GM19397 (cell line): ENCODE results near the gene ACSL6.

Experiments used
- ATAC-seq: cut with Tn5 transposase; IDR thresholded peaks from one replicate; pipeline ENCODE4 v1.9.1; 2021; ENCODE audit warnings: mild to moderate bottlenecking, moderate library complexity; ENCODE audit not compliant: unreplicated experiment

Gene ACSL6, protein sequence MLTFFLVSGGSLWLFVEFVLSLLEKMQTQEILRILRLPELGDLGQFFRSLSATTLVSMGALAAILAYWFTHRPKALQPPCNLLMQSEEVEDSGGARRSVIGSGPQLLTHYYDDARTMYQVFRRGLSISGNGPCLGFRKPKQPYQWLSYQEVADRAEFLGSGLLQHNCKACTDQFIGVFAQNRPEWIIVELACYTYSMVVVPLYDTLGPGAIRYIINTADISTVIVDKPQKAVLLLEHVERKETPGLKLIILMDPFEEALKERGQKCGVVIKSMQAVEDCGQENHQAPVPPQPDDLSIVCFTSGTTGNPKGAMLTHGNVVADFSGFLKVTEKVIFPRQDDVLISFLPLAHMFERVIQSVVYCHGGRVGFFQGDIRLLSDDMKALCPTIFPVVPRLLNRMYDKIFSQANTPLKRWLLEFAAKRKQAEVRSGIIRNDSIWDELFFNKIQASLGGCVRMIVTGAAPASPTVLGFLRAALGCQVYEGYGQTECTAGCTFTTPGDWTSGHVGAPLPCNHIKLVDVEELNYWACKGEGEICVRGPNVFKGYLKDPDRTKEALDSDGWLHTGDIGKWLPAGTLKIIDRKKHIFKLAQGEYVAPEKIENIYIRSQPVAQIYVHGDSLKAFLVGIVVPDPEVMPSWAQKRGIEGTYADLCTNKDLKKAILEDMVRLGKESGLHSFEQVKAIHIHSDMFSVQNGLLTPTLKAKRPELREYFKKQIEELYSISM

DNA sequence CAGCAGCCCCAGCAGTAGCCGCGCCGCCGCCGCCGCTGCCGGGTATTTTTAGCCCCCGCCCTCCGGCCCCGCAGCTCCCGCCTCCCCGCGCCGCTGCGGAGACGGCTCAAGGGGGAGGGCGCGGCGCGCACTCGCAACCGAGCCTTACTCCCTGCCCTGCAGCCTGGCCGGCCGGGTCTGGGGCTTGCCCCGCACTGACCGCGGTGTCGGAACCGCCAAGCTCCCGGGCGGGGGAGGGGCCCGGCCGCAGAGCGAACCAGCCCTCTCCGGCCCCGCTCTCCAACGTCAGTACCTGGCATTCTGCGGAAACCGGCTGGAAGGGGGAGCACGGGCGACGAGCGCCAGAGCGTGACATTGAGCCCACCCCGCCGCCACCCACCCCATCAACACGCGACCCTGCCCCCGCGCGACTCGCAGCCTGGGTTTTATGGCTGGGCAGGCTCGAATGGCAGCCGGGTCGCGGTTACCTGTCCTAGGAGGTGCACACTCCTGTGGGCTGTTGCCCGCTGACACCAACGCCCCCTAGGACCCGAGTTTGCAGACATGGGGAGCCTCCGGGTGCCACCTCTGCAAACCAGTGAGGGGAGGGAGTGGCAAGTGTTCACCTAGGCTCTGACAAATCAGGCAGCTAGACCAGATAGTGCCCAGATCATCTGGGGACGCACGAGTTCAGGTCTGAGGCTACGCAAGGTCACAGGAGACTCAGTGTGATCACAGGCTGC, at the start of gene ACSL6:
Gene ACSL6, minus strand, starts transcription at position 37 of the 722 bp plus-strand sequence. CDS start 105 bp downstream, outside the sequence.
- ATAC-seq, result no peak

DNA sequence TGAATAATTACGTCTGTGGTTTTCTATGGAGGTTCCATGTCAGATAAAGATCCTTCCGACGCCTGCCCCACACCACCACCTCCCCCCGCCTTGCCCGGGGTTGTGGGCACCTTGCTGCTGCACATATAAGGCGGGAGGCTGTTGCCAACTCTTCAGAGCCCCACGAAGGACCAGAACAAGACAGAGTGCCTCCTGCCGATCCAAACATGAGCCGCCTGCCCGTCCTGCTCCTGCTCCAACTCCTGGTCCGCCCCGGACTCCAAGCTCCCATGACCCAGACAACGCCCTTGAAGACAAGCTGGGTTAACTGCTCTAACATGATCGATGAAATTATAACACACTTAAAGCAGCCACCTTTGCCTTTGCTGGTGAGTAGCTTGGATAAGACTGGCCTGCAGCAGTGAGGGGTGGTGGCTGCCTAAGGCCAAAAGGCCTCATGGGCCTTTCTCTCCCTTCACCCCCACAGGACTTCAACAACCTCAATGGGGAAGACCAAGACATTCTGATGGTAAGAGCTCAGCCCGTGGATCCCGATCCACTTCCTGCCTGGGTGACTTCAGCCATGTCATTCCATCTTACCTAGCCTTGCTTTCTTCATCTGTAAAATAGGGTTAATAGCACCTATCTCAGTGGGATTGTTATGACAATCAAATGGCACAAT, 49.2 kb upstream of the ACSL6 start, which contains the start of gene IL3:
Gene IL3, plus strand, starts transcription at position 155 of the 661 bp plus-strand sequence. Its CDS starts 52 bp downstream, at position 207.
- ATAC-seq, result no peak

DNA sequence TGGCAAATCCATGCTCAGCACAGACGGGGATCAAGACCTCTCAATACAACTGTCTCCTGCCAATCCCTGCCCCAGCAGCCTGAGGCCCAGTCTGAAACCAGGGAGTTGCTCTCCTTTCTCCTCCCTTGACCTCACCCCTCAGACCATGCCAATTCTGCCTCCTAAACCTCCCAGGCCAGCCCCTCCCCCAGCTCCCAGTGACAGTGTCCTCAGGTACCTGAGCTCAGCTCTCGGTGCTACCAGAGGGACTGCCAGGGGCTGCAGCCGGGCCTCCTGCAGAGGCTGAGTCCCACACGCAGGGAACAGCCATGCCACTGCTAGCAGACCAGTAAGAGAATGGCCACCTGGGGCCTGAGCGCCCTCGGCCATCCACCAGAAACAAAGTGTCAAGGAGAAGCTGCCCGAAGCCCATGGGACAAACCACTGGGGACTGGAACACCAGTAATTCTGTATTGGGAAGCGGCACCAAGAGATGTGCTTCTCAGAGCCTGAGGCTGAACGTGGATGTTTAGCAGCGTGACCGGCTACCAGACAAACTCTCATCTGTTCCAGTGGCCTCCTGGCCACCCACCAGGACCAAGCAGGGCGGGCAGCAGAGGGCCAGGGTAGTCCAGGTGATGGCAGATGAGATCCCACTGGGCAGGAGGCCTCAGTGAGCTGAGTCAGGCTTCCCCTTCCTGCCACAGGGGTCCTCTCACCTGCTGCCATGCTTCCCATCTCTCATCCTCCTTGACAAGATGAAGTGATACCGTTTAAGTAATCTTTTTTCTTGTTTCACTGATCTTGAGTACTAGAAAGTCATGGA, 48.4 kb upstream of the ACSL6 start:
- ATAC-seq, result no peak

DNA sequence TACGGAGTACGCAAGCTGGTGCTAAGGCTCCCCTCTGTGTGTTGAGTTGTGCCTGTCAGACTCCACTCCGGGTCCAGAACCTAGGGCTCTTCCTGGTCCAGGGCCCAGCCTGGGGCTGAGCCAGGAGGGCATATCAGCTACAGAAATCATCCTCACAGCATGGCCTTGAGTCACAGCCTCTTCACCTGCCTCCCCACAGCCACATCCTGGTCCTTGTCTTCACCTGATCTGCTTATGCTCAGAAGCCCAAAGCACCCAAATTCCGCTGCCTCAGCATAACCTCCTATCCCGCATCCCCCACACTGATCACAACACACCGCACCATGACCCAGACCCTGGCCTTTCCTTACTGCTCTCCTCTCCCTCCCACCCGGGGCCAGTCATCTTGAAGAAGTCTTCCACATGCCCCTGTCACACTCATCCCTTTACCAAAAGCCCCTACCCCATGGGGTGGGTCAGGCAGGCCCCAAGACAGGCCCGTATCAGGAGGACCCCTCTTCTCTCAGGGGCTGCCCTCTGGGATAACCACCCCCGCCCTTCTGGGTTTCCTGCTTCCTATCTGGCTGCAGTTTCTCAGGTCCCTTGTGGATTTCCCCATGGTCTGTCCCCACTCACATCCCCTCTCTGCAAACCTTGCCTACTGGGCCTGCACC, 47.7 kb upstream of the ACSL6 start:
- ATAC-seq, result no peak

DNA sequence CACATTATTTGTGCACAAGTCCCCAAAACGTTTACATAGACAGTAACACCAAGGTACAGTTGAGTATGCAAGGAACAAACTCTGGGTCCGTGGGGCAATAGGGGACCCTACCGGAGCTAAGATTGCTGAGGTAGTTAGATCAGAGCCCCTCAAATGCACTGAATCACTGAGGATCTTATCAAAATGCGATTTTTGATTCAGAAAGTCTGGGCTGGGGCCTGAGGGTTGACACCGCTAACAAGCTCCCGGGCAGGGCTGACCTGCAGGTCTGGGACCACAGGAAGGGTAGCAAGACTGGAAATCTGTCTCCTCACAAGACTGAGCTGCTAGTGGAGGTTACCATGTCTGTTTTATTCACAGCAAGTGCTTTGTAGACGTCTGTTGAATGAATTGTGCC, 47.2 kb upstream of the ACSL6 start:
- no peak for ATAC-seq

DNA sequence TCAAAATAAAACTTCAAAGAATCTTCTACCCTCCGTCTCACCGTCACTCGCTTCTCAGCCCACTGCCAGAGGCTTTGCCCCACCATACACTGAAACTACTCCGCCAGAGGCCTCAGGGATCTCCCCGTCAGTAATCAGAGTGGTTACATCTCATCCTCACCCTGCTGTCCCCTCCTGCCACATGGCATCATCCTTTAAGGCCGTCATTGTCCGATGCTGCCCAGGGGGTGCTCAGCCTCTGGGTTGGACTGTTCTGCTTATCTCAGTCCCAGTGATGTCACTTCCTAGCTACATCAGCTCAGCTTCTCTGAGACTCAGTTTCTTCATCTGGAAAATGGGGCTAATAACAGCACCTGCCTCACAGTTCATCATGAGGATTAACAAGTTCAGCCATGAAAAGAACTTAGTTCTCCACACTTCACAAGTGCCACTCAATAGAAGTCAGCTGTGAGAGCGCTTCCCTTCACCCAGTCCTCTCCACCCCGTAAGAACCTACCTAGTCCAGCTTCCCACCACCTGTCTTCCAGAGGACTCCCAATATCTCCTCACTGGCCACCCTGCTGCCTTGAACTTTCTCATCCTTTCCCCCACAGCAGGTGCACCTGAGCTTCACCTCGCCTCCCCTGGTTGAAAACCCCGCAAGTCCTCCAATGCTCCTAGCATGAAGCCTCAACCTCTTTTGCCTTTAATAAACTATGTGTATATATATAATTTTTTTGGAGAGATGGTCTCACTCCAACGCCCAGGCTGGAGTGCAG, 46.2 kb upstream of the ACSL6 start:
- no peak for ATAC-seq

DNA sequence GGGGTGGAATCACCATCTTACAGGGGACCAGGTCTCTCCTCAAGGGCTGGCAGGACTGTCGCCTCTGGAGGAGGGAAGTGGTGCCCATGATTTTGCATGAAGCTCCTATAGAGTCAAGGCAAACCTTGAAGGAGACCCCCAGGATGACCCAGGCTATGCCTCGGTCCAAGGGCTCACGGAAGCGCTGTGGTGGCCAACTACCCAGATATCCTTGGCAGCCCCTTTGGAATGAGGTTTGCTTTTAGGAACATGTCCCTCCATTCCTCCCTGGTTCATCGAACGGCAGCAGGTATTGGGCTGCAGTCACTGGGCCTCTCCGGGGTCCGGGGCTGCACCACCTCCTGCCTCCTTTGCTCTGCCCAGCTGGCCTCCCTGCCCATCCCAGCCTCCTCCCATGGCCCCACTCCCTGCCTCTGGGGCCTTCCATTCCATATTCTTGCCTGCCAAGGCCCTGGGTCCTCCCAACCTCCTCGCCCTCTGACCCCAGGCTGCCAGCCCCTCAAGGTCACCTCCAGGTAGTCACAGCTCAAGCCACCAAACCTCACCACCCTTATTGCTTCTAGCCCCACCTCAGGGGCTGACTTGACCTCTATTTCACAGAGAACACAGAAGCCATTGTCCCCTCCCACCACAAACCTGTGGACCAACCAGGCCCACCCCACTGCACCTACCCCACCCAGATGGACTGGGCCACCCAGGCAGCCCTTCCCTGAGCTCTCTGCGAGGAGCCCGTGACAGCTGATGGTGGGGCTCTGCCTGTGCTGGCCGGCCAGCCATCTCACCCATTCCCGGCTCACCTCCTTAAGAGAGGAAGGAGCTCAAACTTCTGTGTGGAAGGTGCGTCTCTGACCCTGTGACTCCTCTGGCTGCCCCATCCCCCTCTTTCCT, 45.4 kb upstream of the ACSL6 start:
- ATAC-seq, result no peak

DNA sequence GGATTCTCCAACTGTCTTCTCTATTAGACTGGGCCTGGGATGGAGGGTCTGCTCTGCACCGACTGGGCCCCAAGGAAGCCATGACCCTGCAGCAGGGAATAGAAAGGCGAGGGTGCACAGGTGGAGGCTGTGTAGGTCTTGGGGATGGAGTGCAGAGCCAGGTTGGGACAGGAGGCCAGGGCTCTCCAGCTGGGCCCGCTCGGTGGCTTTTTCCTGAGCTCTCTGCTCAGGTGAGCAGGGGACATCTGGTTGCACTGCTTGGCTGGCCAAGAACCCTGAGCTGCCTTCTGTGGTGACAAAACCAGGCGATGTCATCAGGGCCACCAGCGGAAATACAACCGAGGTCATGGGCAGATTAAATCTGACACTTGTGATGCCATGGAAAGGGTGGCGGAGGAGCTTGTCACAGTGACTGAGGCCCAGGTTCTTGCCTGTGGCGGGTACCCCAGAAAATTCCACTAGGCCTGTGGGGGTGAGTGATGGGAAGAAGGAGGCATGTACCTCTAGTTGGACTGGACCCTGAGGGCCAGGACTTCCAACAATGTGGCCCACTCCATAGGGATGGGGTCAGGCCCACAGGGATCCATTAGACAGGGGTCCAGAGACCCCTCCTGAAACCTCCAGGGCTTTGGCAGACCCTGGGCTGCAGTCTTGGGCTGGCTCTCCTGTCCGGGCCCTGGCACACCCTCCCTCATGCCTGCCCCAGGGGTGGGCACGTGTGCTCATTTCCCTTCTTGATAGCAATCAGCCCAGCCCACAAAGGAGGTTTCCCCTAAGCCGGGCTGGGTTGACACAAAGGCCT, 44.6 kb upstream of the ACSL6 start:
- ATAC-seq, result no peak

DNA sequence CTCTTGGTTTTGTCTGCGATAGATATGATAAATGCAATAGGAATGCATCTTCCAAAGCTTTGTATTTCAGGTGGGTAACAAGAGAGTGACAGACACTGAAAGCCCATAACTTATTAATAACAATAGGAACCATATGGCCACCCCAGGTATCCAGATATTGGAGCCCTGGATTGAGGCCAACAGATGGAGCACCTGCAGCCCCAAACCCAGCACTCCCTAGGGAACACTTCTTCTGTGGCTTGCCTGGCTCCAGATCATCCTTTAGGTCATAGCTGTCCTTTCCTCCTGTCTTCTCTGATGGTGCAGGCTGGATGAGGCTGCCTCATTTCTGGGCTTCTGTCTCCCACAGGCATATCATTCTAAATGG, 44.0 kb upstream of the ACSL6 start:
- ATAC-seq, result no peak

DNA sequence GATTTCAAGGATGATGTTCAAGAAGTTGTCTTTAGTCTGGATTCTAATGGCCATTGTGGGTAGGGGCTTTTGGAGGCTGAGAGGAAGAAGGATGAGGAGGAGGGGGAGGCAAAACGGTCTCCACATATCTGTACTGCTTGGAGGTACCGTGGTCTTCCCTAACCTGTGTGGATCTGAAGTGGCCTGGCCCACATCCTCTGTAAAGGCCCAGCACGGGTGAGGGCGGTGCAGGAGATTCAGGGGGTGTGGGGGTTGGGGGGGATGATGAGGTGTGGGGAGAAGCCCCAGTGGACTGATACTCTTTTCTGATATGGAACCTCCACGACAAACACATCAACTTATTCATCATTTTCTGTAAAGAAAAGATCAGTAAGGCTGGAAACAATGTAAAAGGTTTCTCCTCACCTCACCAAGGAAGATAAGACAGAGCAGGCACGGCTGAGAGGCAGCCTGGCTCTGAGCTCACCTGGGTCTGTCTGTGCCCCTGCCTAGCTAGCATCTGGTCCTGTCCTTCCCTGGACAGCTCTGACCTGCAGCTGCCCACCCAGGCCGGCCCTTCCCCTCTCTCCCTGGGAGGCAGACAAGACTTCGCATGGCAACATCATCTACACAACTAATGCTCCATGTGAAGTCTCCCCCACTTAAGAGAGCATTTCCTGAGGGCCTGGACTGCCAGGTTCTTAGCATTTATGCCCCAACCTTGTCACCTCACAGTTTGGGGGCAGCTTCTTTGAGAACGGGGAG, 43.4 kb upstream of the ACSL6 start:
- no peak for ATAC-seq

DNA sequence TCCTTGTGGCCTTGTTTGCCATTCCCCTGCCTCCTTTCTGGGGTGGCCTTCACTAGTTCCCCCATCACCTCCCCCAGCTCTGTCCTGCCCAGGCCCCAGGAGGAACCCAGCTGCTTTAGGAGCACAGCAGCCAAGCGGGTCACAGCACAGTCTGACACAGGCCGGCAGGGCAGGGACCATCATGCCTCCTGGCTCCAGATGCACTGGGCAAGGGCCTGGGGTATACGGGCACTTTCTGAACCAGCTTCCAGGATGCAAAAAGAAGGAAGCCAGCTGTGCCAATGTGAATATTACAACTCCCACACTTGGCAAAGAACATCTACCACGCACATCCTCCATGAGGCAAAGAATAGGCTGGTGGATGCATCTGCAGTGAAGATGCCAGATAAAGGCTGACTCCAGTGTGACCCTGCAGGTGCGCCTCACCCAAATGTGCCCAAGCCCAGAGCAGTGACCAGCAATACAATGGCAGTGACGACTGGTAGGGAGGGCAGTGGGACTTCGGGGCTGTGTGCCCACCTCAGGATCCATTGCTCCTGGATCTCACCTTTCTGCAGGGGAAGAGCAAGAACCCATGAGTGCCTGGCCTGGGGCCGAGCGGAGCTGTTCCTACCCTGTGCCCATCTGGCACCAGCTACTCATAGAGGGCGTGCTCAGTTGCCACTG, 42.7 kb upstream of the ACSL6 start:
- ATAC-seq, result no peak

DNA sequence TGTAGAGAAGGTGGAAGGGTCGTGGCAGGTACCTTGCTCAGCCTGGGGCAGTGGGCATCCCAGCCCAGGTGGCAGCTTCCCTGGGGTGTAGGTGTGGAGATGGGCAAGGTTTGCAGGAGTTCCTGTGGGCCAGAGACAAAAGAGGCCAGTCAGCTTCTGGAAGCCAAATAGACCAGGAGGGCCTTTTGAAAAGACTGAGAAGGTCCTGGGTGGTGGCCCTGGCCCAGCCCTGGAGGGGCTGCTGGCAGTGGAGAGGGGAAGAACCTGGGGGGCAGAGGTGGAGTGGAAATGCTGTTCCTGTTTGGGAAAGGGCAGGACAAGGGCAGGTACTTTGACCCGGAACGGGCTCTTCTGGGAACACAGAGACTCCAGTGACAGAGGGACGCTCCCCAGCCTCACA, 42.0 kb upstream of the ACSL6 start:
- ATAC-seq, result no peak

DNA sequence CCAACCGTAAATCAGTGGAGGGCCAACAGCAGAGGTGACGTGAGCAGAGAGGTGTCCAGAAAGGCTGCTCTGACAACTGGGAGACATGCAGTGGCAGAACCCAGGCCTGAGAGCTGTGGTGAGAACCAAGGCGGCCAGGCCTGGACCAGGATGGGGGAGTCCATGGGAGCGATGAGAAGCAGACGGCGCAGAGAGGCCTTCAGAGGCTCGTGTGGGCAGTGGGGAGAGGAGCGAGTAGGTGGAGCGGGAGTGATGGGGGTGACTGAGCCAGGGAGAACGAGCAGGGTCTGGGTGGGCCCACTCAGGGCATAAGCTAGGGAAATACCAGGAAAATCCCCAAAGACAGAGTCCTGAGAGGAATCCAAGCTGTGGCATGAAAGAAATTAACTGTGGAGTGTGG, 41.1 kb upstream of the ACSL6 start:
- no peak for ATAC-seq

DNA sequence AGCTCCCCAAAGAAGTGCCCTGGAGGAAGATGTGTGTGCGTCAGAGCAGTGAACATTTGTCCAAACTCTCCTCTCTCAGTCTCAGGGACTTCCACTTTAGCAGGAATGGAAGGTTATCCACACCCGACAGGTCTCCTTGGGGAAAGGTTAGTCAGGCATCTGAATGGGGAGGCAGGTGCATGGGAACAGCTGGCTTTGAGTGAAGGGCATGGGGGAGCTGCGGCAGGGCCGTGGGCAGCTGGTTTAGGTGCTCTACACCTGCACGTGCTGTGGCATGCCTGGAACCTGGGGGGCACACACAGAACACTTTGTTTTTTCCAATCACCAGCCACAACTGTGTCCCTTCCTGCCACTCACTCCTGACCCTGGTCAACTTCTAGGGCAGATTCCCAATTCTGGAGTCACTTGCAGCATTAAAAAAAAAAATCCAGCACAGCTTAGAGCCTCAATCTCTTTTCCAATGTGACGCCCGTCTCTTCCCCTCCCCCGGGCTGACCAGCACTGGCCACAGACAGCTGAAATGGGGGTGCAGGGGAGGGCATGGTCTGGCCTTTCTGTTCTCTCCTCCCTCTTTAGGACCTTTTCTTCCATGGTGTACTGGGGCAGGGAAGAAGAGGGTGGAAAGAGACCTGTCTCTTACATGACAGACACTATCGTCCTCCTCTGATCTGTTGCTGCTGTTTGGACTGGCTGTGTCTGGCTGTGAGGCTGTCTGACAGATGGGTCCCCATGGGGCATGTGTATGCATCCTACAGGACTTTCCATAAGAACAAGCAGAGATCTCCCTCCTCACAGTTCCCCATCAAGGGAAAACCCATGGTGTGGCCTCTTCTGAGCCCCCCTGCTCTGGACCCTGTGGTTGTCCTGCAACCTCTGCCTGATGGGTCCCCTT, 39.4 kb upstream of the ACSL6 start:
- ATAC-seq, result no peak

DNA sequence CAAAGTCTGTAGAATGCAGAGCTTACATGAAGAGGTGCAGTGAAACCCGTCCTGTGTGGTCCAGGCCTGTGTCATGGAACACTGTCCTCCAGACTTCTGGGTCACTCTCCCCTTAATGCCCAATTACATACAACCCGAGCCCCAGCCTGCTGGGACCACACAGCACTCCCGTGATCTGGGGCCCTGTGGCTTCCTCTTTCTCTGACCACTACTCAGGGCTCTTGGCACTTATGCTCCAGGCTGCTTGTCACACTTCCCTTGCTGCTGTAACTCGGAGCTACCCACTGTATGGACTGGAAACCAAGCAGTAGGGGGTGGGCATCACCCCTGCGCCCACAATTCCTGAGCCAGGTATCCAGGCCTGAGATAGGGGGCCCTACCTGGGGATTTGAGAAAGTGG, 38.7 kb upstream of the ACSL6 start:
- ATAC-seq, result no peak
